ENCODE data around the gene DCDC2.

Gene DCDC2

DNA sequence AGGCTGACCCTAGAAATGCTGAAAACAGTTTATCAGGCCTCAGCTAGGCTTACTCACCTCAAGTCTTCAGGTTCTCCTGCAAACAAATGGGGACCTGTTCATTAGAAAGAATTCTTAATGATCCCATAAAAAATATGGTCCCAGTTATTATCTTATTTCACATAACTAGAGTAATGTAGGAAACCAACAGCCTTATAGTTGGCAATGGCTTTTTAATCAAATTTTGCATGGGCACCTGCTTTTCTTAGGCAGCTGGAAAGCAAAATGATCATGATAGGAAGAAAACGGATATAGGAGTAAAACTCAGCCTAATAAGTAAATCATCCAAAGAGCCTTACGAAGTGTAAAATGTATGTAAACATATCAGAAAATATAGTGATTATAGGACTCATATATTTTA is 230.5 kb downstream of the DCDC2 start:
- no peaks in the 10 kb centered on the region for H4K20me1 ChIP-seq (ENCODE audit: insufficient read depth, low read length)
- H3K79me2 ChIP-seq (ENCODE audit: insufficient read depth, low read length), result no peaks in the 10 kb centered on the region
- ATAC-seq (ENCODE audit: insufficient read depth, low read depth) (no peak), DNase-seq (no peak)
- H3K27ac ChIP-seq (ENCODE audit: low read length), result no peak overlapping the region
- no peak overlapping the region for H2AFZ ChIP-seq (ENCODE audit: low read depth, low read length)
- no peaks in the 10 kb centered on the region for H3K27me3 ChIP-seq (ENCODE audit: insufficient read depth, low read length, poor library complexity)
- no peaks in the 10 kb centered on the region for H3K4me1 ChIP-seq (ENCODE audit: insufficient read depth, low read length)
- no peaks in the 10 kb centered on the region for H3K36me3 ChIP-seq (ENCODE audit: insufficient read depth, low read length)
- H3K9me3 ChIP-seq (ENCODE audit: insufficient read depth, low read length, severe bottlenecking), result no peaks in the 10 kb centered on the region
- no peak for TF ChIP-seq EZH2 (IDR thresholded peaks at IDR 0.05; ENCODE audit: borderline replicate concordance, low read depth, low read length, severe bottlenecking)
- TF ChIP-seq, protein P1, sequence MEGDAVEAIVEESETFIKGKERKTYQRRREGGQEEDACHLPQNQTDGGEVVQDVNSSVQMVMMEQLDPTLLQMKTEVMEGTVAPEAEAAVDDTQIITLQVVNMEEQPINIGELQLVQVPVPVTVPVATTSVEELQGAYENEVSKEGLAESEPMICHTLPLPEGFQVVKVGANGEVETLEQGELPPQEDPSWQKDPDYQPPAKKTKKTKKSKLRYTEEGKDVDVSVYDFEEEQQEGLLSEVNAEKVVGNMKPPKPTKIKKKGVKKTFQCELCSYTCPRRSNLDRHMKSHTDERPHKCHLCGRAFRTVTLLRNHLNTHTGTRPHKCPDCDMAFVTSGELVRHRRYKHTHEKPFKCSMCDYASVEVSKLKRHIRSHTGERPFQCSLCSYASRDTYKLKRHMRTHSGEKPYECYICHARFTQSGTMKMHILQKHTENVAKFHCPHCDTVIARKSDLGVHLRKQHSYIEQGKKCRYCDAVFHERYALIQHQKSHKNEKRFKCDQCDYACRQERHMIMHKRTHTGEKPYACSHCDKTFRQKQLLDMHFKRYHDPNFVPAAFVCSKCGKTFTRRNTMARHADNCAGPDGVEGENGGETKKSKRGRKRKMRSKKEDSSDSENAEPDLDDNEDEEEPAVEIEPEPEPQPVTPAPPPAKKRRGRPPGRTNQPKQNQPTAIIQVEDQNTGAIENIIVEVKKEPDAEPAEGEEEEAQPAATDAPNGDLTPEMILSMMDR (IDR thresholded peaks at IDR 0.05; ENCODE audit: borderline replicate concordance, extremely low read depth, low read length, poor library complexity, severe bottlenecking), result no peak
- H3K9ac ChIP-seq (ENCODE audit: low read depth, low read length), result no peak overlapping the region
- H3K4me2 ChIP-seq (ENCODE audit: insufficient read depth, low read length), result no peak overlapping the region
- no peak overlapping the region for H3K4me3 ChIP-seq (ENCODE audit: low read depth in 1 of 2, low read length in 2 of 2)

DNA sequence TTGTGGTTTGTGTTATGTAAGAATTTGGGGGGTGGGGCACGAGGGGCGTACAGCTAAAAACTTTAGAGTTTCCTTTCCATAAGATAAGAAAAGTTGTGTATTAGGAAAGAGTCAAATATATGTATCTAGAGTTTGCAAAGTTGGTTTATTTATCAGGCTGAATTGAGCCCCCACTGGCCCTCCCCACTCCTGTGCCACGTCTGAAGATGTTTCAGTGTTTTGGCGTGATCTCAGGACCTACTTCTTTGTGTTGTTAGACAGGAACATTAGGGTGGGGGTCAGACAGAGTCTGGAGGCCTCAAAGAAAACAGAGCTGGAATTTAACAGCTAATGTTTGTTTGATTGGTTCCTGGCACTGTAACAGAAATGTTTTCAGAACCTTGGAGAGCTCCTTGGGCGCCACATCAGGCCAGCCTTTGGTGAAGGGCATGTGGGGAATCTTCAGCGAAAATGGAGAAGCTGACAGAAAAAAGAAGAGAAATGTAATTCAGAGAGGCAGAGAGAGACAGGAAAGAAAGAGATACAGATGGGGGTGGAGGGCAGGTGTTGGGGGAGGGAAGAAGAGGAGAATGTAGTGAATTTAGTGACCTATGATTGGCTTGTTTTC is 231.2 kb downstream of the DCDC2 start:
- Histone ChIP-seq H3K36me3 (ENCODE audit: insufficient read depth, low read length) (no peaks in the 10 kb centered on the region), H2AFZ (ENCODE audit: low read depth, low read length) (no peak overlapping the region), H3K4me2 (ENCODE audit: insufficient read depth, low read length) (no peak overlapping the region), H4K20me1 (ENCODE audit: insufficient read depth, low read length) (no peaks in the 10 kb centered on the region), H3K9ac (ENCODE audit: low read depth, low read length) (no peak overlapping the region), H3K79me2 (ENCODE audit: insufficient read depth, low read length) (no peaks in the 10 kb centered on the region), H3K9me3 (ENCODE audit: insufficient read depth, low read length, severe bottlenecking) (no peaks in the 10 kb centered on the region), H3K4me1 (ENCODE audit: insufficient read depth, low read length) (no peaks in the 10 kb centered on the region), H3K4me3 (ENCODE audit: low read depth in 1 of 2, low read length in 2 of 2) (no peak overlapping the region), H3K27me3 (ENCODE audit: insufficient read depth, low read length, poor library complexity) (no peaks in the 10 kb centered on the region), H3K27ac (ENCODE audit: low read length) (no peak overlapping the region)
- TF ChIP-seq EZH2 (IDR thresholded peaks at IDR 0.05; ENCODE audit: borderline replicate concordance, low read depth, low read length, severe bottlenecking), result no peak
- TF ChIP-seq, protein P1 (IDR thresholded peaks at IDR 0.05; ENCODE audit: borderline replicate concordance, extremely low read depth, low read length, poor library complexity, severe bottlenecking), result no peak
- DNase-seq, result peak; percentile 70
- peak; percentile 95 for ATAC-seq (ENCODE audit: insufficient read depth, low read depth)

DNA sequence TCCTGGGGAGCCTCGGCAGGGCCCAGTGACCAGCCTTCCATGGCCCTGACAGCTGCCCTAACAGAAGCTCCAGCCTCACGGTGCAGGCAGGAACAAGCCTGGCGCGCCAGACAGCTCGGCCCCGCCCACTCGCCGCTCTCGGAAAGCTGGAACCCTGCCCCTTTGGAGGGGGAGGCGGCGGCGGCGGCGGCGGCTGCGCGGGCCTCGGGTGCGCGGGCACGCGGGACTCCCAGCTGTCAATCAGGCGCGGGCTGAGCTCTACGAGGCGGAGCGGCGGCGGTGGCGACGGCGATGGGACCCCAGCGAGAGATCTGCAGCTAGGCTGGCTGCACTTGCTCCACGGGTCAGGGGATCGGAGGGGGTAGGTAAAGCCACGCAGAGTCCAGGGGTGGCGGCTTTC is 231.9 kb downstream of the DCDC2 start, which contains the start of gene NRSN1:
Gene NRSN1 (plus strand): TSS at position 236 of the 400 bp plus-strand sequence. CDS start 8,113 bp downstream, outside the sequence.
- H2AFZ ChIP-seq (ENCODE audit: low read depth, low read length), result no peak within 1 kb of the TSS
- no peak within 1 kb of the TSS for H3K4me3 ChIP-seq (ENCODE audit: low read depth in 1 of 2, low read length in 2 of 2)
- no peaks in the 10 kb centered on the region for H3K4me1 ChIP-seq (ENCODE audit: insufficient read depth, low read length)
- H3K79me2 ChIP-seq (ENCODE audit: insufficient read depth, low read length), result no peaks in the 10 kb centered on the region
- no peaks in the 10 kb centered on the region for H3K36me3 ChIP-seq (ENCODE audit: insufficient read depth, low read length)
- no peak within 1 kb of the TSS for H3K4me2 ChIP-seq (ENCODE audit: insufficient read depth, low read length)
- ATAC-seq (ENCODE audit: insufficient read depth, low read depth), result no peak
- no peak for TF ChIP-seq EZH2 (IDR thresholded peaks at IDR 0.05; ENCODE audit: borderline replicate concordance, low read depth, low read length, severe bottlenecking)
- TF ChIP-seq, protein P1 (IDR thresholded peaks at IDR 0.05; ENCODE audit: borderline replicate concordance, extremely low read depth, low read length, poor library complexity, severe bottlenecking), result no peak
- H3K9me3 ChIP-seq (ENCODE audit: insufficient read depth, low read length, severe bottlenecking), result no peaks in the 10 kb centered on the region
- no peak within 1 kb of the TSS for H3K27ac ChIP-seq (ENCODE audit: low read length)
- H4K20me1 ChIP-seq (ENCODE audit: insufficient read depth, low read length), result no peaks in the 10 kb centered on the region
- no peak for DNase-seq
- no peak within 1 kb of the TSS for H3K9ac ChIP-seq (ENCODE audit: low read depth, low read length)
- no peaks in the 10 kb centered on the region for H3K27me3 ChIP-seq (ENCODE audit: insufficient read depth, low read length, poor library complexity)
